Measurements from ENCODE around the gene ADCY7. TPM values are rescaled to one million over a fixed set of nuclear protein-coding genes. Genes with fewer than 3 reads are reported as not detected.
"Not testable (repeated sequence)": the region's sequence is repeated elsewhere in the genome, so short reads cannot be mapped to it uniquely, and the experiment has no call there.

ADCY7 gene
- 31.0 TPM for total RNA-seq

DNA sequence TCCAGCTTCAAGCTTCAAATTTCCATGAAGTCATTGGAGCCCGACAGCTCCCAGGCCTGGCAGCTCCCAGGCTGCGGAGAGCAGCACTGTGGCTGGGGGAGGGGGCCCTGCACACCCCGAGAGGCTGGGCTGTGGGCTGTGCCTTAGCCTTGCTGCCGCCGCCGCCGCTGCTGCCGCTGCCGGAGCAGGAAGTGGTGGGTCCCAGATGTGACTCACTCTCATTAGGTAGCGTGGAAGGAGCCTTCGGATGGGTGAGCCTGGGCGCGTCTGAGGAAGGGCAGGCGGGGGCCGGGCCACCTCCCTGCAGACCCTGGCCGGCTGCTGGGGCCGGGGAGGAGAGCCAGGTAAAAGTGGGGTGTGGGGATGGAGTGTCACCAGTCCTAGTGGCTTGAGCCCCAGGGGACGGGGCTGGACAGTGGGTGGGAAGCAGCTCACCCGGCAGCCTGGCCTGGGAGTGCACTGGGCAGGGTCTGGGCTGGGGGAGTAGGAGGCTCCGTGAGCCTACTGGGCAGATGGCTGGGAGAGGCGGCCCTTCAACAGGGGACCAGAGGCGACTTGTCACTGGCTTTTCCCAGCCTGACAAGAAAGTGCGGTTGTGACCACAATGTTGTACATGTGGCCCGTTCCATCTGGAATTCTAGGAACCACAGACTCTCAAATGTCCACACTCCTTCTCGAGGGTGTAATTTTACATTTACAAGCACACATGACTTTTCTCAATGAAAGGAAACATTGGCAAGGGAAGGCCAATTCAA lies at the start of gene ADCY7:
Gene ADCY7, plus strand, starts transcription at position 215 of the 755 bp plus-strand sequence. CDS start 21,629 bp downstream, outside the sequence.
- peak; percentile 72 for DNase-seq

DNA sequence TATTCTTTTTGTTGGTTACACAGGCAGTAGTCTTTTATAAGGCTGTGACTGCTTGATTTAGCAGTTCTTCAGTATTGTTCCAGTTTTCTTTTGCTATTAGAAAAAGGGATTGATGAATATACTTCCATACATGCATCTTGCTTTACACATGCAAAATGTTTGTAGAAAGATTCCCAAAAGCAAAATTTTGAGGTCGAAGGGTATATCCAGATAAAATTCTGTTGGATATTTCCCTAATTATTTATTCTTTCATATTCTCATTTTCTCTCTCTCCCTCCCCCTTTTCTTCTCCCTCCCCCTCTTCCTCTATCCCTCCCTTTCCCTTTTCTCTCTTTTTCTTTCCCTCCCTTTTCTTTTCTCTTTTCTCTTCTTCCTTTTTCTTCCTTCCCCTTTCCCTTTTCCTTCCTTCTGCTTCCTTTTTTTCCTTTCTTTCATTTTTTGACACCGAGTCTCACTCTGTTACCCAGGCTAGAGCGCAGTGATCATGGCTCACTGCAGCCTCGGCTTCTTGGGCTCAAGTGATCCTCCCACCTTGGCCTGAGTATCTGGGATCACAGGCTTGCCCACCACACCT lies 46.9 kb upstream of the ADCY7 start:
- DNase-seq = no peak

DNA sequence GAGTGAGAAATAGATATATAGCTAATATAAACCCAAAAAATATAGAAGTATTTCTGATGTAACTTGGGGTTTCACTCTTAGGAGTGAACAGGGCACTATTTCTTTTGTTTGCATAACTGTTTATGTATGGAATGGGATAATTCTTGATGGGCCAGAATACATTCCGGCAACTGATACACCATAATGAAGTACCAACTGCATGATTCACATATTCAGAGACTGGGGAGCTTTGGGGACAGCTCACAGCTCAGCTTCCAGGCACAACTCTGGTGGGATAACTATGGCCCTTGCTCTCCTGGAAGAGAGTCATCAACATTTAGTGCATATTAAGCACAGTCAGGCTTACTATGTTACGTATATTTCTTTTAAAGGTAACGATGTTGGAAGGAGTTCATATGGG lies 42.1 kb upstream of the ADCY7 start:
- DNase-seq = no peak

DNA sequence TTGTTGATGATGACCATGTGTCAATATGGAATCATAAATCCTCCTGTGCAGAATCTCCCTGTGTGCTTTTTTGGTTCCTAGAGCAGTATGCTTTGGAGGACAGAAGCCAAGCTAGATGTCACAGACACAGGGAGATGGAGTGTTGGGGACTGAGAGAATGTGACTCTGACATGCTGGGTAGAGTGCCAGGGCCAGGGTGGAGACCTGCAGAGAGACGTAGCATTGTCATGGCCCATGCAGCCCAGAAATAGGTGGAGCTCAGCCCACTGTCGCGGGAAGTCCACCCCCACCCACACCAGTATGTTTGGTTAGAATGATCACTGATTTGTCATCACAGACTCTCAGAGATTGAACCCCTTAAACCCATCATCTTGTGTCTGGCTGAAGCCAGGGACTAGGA lies 39.2 kb upstream of the ADCY7 start:
- DNase-seq = no peak

DNA sequence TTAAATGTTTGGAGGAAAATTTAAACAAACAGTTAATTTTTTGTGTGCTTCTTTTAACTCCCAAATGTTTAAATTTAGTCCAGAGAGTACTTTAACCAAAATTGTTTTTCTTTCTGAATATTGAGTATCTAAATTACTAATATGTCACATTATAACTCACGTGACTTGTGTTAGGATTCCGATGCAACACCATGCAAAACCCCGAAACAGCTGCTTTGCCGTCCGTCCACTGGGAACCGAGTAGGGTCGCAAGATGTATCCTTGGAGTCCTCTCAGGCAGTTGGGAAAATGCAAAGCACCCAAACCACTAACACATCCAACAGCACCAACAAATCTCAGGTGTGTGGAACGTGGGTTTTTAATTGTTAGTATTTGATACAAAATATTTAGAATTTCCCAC lies 38.7 kb upstream of the ADCY7 start:
- no peak for DNase-seq

DNA sequence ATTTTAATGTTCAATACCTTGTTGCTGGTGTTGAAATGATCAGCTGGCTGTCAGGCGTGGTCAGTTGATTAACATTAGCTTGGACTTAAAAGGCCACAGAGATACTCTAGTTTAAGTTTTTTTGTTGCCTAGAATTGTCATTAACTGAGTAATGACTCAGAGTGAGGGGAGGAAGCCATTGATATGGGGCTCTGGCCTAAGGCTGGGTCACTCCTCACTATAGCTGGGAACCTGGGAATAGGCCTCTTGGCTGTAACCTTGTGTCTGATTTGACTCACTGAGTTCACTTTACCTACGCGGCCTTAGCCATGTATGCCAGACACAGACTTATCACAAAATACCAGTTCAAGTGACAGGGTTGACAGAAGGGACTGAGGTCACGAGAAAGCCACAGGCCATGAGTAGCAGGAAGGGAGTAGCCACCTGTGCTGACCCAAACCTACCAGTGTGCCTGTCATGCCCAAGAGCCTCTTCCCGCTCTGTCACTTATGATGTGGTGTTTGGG lies 37.9 kb upstream of the ADCY7 start:
- no peak for DNase-seq

DNA sequence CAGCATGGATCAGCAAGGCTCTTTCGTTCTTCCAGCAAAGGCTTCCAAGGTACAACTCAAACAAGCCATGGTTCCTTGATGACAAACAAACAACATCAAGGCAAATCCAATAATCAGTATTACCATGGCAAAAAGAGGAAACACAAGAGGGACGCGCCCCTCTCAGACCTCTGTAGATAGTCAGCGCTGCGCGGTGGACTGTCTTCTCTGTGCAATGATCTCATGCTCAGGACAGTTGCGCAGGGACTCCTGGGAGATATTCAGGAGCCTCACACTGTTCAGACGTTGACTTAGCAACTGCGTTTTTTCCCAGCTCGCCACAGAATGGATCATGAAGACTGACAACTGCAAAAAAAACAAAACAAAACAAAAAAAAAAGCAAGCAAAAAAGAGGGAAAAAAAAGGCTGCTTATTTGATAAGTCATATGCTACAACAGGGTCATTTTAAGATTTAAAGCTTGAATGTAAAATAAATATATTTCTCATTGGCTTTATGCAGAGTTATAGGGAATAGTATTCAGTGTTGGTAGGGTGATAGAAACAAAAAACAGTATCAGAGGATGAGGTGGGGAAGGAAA lies 37.1 kb upstream of the ADCY7 start:
- DNase-seq = no peak

DNA sequence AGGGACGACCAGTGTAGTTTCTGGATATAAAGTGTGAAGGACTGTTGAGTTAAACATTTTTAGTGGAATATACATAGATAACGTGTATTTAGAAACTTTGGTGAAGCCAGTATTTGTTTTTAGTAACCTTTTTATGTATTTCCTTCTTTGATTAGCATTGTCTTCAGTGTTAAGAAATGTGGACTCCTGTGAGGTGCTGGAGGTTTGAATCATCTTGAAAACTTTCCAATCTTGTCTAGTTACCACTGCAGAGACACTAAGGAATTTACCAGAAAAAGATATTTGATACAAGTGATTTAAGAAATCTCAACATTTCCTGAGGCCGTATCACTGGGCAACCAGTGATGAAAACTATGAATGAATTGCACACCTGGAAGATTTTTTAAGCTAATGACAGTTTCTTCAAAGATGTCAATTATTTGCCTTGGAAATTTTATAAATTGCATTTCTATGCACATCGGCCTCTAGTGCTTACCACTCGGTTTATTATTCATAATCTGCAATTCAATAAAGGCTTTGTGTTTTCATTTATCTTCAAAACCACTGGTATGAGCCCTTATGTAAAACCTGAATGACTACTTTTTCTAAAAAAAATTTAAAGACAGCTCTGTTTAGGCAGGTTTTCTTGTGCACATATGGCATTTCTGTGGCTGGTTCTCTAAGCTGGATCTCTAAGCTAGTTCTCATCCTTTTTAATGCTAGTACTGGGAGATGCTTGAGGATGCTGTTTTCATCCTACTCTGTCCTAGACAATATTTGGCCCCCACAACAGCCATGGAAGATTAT lies 31.4 kb upstream of the ADCY7 start:
- DNase-seq = peak; percentile 13

DNA sequence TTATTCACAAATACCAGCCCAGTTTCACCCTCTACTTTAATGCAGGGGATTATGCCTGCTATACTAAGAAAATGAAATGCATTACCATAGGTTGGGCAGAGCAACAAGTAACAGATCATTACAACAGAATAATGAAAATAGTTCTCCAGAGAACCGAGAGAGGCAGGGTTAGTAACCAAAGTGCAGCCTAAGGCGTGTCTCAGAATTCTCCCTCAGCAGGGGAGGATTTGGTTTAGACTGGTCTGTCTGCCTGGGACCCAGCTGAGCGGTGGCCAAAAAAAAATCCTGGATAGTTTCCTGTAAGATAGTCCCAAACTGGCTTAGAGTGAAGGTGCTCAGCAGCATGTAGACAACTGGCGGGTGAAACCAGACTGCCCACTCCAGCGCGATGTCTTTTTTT lies 30.8 kb upstream of the ADCY7 start:
- no peak for DNase-seq

DNA sequence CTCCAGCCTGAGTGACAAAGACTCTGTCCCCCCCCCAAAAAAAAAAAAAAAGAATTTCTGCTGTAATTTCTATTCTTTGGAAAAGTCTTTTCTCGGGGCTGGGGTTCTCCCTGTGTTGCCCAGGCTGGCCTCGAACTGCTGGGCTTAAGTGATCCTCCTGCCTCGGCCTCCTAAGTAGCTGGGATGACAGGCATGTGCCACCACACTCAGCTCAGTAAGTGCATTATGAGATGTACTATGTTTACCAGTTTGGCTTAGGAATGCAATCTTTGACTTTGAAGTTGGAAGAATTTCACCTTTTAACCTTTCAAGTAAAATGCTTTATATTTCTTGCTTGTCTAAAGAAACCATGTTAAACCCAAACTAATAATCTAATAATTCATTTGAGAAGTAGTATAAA lies 28.0 kb upstream of the ADCY7 start:
- DNase-seq = no peak

DNA sequence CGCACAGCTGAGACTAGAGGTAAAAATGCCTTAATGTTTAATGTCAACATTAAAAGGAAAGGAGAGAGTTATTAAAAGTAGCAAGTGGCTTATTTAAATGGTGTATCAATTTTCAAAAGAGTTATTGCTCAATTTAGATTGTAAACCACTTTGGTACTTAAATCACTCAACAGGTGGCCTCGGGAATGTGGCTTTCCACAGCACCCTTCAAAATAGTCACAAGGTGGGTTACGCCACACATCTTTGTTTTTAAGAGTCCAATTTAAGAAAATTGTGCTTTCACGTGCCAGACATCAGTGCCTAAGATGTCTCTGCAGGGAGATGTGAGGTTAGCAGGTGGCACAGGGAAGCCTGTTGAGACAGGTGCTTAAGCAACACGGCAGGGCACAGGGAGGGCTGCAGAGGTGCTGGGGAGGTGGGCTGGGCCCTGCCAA lies 27.5 kb upstream of the ADCY7 start:
- no peak for DNase-seq

DNA sequence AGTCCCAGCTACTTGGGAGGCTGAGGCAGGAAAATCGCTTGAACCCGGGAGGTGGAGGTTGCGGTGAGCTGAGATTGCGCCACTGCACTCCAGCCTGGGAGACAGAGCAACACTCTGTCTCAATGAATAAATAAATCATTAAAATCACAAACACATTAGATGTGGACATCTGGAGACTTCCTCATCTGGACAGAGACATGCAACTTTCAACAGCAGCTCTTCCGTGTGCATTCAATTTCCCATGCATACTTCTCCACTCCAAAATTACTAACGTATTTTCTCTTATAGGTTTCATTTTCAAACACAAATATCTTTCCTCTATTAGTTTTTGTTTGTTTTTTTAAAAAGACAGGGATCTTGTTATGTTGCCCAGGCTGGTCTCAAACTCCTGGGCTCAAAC lies 23.3 kb upstream of the ADCY7 start:
- DNase-seq = not testable (repeated sequence)

DNA sequence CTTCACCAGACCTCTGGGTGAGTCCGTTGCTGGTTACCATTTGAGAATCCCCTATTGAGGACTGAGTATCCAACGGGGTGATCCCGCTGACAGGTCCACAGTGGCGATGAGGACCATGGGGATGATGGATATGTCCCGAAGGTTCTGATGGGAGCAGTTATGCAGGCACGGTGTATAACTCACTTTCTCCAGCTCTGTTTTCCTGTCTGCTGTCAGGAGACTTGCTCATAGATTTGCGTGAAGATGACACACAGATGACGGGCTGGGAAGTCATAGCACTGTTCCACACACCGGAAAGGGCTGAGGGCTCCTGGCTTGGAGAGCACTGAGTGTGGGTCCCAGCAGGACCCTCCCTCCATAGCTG lies 22.2 kb upstream of the ADCY7 start:
- no peak for DNase-seq

DNA sequence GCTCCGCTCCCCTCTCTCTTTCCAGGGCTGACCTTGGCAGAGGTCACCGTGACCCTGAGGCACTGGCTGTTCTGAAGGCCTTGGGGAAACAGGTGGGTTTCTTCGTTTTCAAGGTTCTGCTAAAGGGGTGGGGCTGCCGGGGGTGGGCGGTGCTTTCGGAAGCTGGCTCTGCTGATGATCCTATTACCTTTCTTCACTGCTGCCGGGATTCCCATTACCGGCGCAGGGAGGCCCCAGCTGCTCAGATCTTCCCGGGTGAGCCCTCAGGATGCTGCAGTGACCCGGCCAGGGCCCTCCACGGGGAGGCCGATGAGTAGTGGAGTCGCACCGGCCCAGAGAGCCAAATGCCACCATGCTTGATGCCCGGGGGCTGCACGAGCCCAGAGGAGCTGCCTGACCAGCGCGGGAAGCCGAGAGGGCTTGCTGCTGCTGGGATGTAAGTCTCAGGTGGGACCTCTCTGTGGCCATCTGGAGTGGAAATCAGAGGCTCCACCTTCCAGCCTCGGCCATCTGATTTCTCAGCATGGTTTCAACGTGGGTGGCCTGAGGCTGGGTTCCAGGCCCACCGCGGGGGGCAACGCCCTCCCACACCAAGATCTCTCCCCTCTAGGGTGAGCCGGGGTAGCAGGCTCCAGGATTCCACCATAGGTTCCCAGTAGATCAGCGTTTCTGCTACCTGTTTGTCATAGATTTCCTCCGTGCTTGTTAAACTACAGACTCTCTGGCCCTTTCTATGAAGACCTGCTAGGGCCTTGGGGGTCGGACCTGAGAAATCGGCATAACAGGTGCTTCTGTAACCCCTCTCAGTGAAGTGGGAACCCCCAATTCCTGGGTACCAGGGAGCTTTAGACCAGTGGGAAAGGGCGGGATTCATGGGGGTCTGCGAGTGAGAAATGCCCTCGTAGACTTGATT lies 21.6 kb upstream of the ADCY7 start:
- no peak for DNase-seq

DNA sequence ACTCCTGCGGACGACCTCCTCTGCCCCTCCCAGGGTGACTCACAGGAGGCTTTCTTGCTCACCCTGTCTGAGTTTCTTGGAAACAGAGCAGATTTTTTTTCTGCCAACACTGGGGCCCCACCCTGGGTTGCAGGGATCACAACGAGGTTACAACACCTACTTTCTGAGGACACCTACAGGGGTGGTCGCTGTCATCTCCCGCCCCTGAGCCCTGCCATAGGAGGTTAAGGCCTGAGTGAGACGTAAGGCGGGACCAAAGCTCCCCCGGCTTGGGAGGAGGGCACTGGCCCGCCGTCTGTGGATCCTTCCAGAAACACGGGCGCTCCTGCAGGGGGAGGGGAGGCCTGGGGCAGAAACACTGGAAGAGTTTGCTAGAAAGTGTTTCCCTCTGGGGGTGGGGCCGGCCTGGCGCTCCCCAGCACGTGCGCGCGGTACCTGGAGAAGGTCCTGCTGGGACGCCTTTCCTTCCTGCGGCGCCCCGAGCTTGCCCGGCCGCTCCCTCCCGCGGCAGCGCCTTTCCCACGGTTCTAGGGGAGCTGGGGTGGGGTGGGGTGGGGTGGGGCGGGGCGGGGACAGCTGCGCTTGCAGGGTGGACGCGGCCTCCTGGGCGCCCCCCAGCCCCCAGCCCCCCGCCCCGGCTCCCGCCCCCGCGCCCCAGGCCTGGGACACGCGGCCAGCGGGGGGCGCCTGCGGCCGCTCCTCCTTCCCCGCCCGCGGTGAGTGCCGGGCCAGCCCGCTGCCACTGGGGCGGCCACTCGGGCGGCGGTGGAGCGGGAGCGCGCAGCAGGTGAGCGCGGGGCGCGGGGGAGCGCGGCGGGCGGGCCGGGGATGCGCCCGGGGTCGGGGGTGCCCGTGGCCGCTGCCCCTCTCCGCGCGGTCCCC lies 20.7 kb upstream of the ADCY7 start:
- peak; percentile 64 for DNase-seq

DNA sequence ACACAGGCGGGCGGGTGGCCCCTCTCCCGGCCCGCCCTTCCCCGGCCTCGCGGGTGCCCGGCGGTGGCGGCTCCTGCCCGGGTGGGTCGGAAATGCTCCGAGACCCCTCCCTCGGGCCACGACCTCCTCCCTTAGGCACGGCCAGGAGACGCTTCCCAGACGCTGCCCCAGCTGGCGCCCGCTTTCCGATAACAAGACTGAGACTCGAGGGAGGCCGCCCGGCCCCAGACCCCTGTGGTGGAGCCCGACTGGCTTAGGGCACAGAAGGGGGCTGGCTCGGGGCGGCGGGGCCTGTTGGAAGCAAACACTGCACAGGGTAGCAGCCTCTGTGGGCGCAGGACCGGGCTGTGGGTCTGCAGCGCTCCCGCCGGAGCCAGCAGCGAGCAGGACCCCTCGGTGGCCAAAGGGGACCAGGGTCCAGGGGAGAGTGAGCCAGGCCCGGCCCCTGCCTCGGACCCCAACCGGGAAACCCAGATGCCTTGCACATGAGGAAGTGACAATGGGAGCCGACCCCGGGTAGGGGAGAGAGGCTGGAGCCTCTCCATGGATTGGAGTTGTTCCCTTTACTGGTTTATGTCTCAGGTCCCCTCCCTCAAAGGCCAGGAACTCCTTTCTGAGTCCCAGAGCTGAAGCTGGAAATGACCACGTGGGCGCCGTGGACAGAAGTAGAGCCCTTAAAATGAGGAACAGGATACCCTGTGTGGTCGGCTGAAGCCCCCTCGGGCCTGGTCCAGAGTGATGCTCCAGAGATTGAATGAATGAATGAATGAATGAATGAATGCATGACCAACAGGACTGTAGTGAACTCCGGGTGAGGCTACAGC lies 19.8 kb upstream of the ADCY7 start:
- peak; percentile 32 for DNase-seq

DNA sequence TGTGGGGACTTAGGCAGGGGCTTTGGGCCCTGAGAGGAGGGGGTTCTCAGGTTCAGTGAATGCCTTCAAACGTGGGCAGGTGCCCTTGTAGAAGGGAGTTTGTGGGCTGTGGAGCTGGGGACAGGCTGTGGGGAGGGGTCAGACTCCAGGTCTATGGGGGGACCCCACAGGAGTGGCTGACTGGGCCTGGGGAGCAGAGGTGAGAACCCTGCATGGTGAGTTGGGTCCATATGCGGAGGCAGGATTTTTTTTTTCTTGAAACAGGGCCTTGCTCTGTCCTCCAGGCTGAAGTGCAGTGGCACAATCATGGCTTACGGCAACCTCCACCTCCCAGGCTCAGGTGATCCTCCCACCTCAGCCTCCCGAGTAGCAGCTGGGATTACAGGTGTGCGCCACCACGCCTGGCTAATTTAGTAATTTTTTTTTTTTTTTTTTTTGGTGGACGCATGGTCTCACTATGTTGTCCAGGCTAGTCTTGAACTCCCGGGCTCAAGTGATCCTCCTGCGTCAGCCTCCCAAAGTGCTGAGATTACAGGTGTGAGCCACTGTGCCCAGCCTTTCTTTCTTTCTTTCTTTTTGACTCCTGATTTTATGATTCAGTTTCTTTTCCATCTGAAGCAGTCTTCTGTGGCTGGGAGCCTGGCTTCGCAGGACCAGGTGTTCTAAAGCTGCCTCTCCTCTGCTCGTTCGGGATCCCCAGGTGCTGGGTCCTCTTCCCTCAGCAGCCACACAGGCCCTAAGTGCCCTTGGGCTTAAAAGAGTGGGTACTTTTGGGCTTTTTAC lies 19.0 kb upstream of the ADCY7 start:
- no peak for DNase-seq

DNA sequence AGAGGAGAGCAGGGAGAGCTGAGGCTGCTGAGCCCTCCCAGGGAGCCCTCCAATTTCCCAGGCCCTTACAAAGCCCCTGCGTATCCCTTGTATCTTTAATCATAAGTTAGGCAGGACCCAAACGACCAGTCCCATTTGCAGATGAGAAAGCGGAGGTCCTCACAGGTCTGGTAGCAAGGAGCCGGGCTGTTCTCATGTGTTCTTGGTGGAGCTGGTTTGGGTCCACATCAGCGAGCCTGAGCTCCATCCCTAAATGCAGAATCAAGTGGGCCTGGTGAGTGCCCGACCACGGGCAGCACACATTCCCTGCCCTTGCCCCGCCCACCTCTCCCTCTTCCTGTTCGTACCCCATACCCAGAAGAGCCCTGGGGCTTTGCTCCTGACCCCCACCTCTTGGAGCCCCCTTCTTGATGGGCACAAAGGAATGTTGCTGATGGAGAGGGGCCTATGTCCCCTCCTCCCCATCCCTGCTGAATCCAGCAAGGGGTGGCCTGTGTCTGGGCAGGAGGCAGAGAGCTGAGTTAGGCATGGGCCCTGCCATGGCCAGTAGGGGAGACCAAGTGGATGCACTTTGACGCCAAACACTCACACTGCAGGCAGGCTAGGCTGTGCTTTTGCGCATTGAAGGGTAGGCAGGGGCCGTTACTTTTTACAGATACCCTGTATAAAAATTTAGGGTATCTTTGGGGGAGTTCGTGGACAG lies 18.3 kb upstream of the ADCY7 start:
- no peak for DNase-seq
